ENCODE data around the gene LONP1.

LONP1 gene

DNA sequence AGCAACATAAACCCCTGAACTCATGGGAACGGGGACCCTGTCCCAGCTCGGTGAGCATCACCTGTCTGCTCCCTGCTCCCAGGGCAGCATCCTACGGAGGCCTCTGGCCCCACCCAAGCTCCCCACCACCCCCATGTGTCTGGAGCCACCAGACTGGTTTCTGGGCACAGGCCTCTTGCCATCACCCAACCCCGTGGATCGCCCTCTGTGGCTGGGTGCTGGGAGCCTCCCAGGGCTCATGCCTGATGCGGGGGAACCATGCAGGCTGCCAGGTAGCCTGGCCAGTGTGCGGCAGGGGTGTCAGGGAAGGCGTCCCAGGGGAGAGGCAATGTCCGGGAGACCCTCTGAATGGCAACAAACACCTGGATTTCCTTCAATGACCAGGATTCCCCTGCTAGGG, 42.4 kb downstream of the LONP1 start:
- FAIRE-seq = no peak

DNA sequence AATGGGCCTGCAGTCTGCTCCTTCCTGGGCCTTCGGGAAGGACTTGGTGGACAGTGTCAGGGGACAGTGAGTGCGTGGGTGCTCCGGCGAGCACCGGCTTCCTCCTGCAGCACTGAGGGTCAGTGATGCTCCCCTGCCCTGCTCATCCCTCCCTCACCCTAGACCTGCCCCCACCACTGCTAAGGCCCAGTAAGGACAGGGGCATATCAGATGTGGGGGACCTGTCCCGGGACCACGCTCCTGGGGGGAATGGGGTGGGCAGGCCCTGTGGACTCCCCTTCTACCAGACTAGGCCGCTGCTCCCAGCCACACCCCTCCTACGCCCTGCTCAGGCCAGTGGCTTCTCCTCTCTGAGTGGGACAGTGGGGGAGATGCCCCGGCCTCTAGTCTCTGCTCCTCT, 42.8 kb downstream of the LONP1 start:
- no peak for FAIRE-seq

DNA sequence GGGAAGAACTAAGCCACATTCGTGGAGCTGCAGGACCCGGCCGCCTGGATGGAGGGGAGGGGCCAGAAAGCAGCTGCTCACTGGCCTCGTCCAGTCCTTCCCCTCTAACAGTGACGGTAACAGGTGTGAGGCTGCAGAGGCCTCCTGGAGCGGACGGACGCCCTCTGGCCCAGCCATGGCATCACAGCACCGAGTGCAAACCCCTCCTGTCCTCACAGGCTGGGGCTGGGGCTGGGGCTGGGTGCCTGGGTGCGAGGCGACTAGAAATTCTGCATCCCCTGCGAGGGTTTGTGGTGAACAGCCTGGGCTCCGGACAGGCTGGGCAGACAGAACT, 43.2 kb downstream of the LONP1 start:
- no peak for FAIRE-seq

DNA sequence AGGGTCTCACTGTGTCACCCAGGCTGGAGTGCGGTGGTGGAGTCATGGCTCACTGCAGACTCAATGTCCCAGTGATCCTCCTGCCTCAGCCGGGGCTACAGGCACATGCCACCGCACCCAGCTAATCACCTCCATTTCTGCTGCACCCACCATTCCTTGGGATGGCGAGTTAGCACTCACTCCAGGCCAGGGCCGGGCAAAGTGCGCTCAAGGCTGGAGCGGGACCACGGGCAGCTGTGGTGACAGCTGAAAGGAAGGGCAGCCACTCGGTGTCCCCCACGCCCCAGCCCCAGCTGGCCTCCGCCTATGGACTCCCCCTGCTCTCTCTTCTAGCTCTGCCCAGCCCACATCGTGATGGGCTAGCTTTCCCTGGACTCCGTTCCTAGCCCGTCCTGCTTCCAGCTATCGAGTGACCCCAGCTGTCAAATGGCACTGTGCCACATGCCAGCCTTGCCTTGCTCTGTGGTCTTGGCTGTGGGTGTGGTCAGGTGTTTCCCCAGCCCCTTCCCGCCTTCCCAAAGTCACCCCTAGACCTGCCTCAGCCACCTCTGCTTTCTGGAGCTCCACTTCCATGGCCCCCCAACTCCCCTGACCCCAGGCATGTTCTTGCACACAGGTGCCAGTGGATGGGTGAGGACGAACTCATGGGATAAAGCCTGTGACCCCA, 43.7 kb downstream of the LONP1 start:
- FAIRE-seq = no peak

DNA sequence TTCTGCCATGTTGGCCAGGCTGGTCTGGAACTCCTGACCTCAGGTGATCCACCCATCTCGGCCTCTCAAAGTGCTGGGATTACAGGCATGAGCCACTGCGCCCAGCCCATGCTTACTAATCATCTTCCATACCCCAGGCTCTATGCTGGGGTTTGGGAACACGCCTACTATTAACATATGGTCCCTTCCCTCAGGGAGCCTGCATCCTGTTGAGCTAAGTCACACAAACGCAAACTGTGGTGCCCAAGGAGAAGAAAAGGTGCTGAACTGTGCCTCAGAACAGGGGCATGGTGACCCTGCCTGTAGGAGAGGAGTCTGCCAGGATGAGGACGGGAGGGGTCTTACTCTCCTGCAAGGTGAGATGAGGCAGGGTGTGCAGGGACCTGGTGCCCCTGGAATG, 45.2 kb downstream of the LONP1 start:
- FAIRE-seq = no peak

DNA sequence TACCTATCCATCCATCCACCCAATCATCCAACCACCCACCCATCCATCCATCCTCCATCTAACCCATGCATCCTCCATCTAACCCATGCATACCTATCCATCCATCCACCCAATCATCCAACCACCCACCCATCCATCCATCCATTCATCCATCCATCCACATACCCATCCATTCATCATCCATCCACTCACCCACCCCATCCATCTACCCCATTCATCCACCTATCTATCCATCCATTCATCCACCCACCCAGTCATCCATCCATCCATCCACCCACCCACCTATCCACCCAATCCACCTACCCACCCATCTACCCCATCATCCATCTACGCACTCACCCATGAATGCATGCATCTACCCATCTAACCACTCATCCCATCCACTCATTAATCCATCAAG, 46.2 kb downstream of the LONP1 start:
- FAIRE-seq = no peak

DNA sequence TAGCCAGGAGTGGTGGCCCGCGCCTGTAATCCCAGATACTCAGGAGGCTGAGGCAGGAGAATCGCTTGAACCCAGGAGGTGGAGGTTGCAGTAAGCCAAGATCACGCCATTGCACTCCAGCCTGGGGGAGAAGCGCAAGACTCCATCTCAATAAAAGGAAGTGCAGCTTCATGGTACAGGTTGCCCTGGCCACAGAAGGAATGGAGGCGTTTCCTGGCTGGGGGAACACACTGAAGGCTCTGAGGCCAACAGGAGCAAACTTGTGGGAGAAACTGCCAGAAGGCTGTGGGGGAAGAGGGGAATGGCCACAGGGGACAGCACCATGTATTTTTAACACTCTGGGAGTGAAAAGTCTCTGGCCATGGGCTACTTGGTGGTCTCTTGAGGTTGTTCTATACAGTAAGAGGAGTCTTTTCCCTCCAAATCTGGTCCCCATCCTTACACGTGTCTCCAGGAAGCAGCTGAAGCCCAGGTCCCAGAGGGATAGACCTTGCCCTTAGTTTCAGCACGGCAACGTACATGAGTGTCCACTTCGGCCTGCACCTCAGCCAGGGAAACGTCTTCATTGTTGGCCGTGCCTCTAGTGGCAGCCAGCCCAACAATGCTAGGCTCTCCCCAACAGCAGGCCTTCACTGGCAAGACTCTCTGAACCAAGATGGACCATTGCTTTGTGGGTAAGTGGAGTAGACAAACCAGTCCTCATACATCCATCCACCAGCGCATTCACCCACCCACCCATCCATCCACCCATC, 47.1 kb downstream of the LONP1 start:
- no peak for FAIRE-seq

DNA sequence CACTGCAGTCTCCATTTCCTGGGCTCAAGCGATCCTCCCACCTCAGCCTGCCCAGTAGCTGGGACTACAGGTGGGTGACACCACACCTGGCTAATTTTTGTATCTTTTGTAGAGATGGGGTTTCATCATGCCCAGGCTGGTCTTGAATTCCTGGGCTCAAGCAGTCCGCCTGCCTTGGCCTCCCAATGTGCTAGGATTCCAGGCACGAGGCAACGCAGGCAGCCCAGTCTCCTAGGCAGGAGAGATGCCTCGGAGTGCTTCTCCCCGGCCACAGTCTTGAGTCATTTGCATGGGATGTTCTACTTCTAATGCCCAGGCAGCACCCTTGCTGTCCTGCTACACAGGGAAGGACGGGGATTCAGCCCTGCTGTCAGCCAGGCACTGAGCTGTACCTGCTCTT, 48.3 kb downstream of the LONP1 start:
- FAIRE-seq = no peak

DNA sequence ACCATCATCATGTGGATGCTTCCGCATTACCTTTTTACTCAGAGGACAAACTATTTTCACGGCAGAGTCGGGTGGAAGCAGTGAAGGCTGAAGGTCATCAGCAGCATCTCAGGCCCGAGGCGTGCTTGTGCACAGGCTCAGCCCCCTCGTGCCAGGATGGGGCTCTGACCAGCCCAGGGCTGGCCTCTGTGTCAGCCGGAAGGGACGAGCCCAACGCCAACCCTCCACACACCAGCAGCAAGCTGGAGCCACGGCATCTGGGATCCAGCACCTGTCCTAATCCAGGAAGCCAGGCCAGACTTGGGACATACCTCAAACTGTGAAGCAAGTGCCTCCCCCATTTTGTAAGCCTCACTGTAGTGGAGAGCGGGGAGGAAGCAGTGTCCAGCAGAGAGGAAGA, 50.7 kb downstream of the LONP1 start:
- FAIRE-seq = no peak

DNA sequence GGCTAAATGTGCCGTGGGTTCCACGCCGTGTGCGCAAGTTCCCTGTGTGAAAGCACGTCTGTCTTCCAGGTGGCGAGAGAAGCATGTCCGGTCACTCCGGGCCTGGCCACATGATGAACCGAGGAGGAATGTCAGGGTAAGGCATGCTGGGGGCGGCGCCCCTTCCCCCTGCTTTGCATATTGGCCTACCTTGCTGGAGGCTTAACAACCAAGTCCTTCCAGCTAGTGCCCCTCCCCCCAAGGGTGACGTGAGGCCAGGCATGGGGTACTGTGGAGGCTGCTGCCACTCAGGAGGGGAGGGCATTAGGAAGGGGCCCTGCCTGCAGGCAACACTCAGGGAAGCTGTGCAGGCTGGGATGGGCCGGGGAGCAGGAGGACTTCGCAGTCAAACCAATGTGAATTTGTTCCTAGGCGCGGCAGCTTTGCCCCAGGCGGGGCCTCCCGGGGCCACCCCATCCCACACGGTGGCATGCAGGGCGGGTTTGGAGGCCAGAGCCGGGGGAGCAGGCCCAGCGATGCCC, 52.1 kb downstream of the LONP1 start:
- no peak for FAIRE-seq

DNA sequence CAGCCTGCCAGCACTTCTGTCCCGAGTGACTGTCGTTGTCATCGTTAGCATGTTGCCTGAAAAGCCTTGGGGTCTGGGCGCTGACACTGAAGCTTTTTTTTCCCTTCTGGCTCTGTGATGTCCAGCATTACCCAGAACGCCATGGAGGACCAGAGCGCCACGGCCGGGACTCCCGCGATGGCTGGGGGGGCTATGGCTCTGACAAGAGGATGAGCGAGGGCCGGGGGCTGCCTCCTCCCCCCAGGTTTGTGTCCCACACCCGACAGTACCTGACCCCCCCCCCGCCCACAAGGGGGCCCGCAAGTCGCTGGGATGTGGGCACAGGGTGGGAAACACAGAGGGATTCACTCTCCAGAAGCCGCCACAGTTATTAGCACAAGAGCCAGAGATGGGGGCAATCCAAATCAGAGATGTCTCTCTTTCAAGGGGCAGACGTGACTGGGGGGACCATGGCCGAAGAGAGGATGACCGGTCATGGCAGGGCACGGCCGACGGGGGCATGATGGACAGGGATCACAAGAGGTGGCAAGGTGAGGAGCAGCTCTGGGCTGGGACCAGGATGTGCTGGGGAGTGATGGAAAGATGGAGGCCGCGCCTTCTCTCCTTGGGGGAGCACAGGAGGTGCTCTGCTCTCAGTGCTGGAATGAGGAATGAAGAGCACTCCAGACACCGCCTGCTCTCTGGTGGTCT, 52.9 kb downstream of the LONP1 start:
- no peak for FAIRE-seq

DNA sequence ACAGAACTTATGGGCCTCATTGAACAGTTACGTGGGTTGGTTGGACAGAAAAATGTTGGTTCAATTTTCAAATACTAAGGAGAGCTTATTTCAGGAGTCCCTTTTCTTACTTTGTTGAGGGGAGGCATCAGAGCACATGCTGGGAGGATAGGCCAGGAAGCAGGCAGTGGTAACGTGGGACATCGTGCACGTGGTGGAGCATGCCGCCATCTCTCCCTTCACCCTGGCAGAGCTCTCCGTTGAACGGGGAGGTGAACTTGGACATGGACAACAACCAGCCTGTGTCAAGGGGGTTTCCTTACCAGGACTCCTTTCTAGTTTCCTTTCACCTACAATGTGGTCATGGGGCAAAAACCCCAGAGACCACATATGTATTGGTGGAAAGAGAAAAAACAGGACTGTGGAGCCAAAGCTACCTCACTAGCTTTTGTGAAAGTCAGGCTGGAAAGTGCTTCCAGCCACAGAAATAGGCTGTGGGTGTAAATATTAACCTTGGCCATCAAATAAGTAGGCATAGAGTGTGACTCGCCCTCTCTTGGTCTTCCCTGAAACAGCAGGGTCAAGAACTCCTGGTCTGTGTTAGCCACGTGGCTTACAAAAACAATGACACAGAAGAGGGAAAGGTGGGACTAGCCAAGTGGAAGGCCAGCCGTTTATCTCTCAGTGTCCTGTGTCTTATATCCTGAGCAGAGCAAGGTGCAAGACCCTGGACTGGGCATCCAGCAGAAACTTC, 54.0 kb downstream of the LONP1 start:
- peak; percentile 82 for FAIRE-seq

DNA sequence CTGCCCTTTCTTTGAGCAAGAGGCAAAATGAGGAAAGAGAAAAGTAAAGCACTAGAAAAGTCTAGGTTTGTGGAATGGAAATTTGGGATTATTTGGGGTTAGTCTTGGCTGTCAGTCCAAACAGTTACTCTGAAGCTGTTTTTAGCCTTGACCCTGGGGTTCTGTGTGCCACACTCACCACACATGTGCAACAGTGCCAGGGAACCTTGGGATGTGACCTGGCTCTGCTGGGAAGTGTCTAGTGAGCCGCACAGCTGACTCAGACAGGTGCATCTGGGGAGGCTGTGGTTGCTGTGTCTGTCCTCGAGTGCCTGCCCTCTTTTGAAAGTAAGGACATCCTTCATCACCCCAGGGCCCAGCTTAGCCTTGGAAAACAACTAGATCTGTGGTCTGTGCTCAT, 55.4 kb downstream of the LONP1 start:
- no peak for FAIRE-seq

DNA sequence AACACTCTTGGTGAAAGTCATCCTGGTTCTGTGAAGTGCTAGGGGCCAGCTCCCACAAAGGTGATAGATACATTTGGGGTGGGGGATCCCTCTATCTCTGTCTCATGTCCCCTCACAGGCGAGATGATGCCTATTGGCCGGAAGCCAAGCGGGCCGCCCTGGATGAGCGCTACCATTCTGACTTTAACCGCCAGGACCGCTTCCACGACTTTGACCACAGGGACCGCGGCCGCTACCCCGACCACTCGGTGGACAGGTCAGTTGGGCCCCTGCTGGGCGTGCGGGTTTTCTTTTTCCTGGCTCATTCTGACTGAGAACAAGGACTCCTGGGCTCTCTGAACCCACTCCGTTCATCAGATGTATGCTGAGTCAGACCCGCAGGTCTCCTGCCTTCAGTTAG, 56.0 kb downstream of the LONP1 start:
- no peak for FAIRE-seq

DNA sequence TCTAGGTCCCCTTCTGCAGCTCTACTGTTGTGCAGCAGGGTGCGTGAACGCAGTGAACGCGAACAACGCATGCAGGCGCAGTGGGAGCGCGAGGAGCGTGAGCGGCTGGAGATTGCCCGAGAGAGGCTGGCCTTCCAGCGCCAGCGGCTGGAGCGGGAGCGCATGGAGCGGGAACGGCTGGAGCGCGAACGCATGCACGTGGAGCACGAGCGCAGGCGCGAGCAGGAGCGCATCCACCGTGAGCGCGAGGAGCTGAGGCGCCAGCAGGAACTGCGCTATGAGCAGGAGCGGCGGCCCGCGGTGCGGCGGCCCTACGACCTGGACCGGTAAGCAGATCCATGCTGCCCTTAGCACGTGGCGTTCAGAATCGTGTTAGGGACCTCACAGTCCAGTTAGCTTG, 58.5 kb downstream of the LONP1 start:
- no peak for FAIRE-seq

DNA sequence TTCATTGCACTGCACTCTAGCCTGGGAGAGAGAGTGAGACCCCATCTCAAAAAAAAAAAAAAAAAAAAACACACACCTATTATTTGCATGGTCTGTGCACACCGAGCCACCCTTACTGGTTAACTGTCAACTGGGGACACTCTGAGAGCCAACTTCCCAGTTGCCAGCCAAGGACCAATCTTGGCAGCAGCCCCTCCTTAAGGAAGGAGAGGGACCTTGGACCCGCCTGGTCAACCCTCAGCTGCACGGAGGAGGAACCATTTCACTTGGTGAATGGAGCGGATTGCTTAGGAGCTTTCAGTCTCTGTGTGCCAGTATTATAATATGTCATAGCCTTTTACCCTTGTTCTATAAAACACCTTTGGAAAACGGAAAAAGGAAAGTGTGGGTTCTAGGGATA, 64.5 kb downstream of the LONP1 start:
- no peak for FAIRE-seq

DNA sequence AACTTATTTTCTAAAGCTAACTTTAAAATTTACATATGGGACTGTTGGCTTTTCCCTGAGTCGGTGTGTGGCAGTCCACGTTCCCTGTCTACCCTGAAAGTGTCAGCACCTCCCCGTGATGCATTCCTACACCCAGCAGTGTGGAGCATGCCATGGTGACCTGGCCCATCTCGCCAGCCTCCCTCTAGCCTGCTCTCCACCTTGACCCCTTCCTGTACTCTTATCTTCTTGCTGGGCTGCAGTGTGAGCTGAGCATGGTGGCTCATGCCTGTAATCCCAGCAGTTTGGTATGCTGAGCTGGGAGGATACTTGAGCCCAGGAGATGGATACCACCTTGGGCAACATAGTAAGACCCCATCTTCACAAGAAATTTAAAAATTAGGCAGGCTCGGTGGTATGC, 65.0 kb downstream of the LONP1 start:
- no peak for FAIRE-seq

DNA sequence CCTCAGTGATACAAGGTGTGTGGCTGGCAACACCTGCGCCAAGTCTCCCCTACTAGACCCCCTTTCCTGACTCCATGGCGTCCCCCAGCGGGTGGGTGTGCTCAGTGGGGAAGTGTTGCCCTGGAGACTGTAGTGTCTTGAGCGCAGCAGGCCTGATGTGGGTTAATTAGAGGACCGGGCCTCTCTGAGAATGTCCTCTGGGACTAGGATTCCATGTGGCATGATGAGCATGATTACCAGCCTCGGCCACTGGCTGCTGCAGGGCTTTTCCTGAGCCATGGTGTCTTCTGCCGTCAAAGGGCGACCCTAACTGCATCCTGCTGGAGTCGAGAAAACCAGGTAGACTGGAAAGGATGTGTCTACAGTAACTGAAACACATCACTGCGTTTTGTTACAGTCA, 67.7 kb downstream of the LONP1 start:
- FAIRE-seq = no peak

DNA sequence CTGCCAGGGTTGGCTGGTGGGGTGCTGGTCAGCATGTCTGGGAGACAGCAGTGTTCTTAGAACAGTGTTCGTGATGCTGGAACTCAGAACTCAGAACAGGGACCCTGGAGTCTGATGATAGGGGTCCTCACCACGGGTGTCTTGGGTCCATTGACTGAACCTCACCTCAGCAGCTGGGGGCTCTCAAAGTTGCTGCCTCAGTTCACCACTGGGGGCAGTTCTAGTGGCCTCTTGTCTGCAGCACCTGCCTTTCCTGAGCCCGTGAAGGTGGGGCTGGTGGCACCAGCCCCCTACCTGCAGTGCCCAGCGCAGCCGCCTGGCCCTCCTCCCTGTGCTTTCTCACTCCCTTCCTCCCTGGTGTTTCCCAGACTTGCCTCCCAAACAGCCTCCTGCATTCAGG, 68.6 kb downstream of the LONP1 start:
- FAIRE-seq = no peak

DNA sequence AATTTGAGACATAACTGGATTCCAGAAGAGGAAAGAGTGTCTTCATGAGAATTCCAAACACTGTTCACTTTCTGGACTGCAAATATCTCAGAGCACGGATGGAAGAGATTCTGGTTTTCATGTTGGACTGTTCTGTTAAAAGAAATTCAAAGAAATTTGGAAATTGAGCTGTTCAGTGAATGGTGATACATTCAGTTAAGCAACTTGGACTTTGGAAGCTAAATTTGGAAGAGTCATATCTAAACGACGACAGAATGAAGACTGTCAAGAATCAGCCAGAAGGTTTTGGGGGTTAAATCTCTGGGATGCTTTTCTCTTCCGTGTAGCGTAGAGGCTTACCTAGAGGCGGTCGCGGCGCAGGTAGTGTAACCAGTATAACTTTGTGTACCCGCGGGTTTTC, 71.5 kb downstream of the LONP1 start:
- FAIRE-seq = no peak

DNA sequence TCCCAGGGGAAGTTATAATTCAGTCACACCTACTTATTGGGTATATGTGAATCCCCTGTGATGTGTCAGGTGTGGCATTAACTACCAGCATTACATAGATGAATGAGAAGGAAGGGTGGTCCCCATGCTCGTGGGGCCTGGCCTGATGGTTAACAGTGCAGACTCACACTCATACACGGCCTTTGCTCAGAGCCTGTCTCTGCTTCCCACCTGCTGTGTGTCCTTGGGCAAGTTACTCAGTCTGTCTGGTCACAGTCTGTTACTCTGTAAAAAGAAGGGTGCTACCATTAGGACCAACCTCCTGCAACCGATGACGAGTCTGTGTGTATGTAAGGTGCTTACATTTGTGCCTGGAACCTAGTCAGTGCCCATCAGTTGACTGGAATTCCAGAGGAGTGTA, 73.2 kb downstream of the LONP1 start:
- FAIRE-seq = no peak

DNA sequence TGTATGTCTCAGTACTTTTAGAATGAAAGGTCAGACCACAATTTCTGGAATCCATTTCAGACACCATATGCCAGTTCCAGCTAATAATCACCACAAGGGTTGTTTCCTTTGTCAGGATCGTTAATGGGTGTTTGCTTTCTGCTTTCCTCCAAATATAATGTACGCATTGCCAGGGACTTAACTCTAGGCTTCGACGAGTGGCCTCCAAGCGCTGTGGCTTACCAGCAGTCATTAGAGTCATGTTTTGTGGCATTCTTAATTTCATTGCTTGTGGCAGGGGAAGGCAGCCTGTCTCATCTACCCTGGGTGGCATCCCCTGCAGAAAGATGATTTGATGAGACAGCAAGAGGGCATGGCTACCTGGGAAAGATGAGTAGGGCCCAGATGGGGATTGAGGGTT, 74.5 kb downstream of the LONP1 start:
- no peak for FAIRE-seq

DNA sequence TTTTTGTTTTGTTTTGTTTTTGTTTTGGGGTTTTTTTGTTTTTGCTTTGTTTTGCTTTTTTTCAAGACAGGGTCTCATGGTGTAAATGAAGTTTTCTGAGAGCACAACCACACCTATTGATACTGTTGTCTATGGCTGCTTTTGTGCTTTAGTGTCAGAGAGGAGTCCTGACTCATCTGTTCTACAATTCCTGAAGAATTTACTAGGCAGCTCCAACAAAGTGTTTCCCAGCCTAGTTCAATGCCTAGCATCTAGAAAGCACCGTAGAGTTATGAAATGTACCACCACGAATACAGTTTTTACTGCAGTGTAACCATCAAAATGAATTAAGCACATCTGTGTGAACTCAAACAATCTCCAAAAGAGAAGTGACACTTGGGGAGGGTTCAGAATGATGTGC, 75.9 kb downstream of the LONP1 start:
- FAIRE-seq = no peak

DNA sequence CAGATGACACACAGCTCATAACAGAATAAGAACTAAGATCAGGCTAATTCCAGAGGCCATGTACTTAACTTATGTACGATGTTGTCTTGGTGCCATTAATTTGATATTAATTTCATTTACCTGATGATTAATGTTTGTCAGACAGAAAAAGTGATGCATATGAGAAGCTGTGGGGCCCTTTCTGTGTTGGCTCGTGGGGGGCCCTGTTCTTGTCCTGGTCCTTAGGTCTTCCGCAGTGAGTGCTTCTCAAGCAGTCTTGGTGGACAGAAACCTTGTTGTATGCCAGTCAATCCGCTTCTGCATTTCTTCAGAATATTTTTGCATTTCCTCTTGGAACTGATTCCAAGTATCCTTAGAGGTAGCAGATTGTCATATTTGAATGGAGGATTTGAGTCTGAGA, 76.9 kb downstream of the LONP1 start:
- FAIRE-seq = no peak
